Loucy (cell line): ENCODE data around the gene MOCS1.

Experiments used
- H2AFZ ChIP-seq: fragments of 200-600 bp; sonication (generic); 2 replicates; pipeline ENCODE4 v1.6.0; 2016; ENCODE audit warnings: antibody characterized with exemption, mild to moderate bottlenecking, low read length, moderate library complexity
- H3F3A ChIP-seq: fragments of 200-600 bp; 2 replicates; pipeline ENCODE4 v1.6.0; 2016; ENCODE audit warnings: antibody characterized with exemption, low read depth, mild to moderate bottlenecking
- H3K27me3 ChIP-seq: fragments of 200-600 bp; sonication (generic); 2 replicates; pipeline ENCODE4 v1.6.1; 2014; ENCODE audit warnings: low read length, mild to moderate bottlenecking; ENCODE audit not compliant: insufficient read depth, poor library complexity, severe bottlenecking
- H3K36me3 ChIP-seq: fragments of 200-600 bp; sonication (generic); 2 replicates; pipeline ENCODE4 v1.6.1; 2016; ENCODE audit warnings: low read length; ENCODE audit not compliant: insufficient read depth
- H3K4me1 ChIP-seq: fragments of 200-600 bp; sonication (generic); 2 replicates; pipeline ENCODE4 v1.5.1; 2014; ENCODE audit warnings: low read length, mild to moderate bottlenecking; ENCODE audit not compliant: insufficient read depth, poor library complexity, severe bottlenecking
- H3K4me2 ChIP-seq: fragments of 200-600 bp; sonication (generic); 2 replicates; pipeline ENCODE4 v1.6.0; 2014; ENCODE audit warnings: antibody characterized with exemption, low read length, low read depth, mild to moderate bottlenecking; ENCODE audit not compliant: poor library complexity, severe bottlenecking
- H3K4me3 ChIP-seq: fragments of 200-600 bp; sonication (generic); 2 replicates; pipeline ENCODE4 v1.5.1; 2014; ENCODE audit warnings: low read length, mild to moderate bottlenecking, mixed read lengths; ENCODE audit not compliant: poor library complexity, severe bottlenecking
- H3K79me2 ChIP-seq: fragments of 200-600 bp; sonication (generic); 2 replicates; pipeline ENCODE4 v1.6.1; 2014; ENCODE audit warnings: low read length; ENCODE audit not compliant: insufficient read depth
- H3K9ac ChIP-seq: fragments of 200-600 bp; sonication (generic); 2 replicates; pipeline ENCODE4 v1.6.0; 2014; ENCODE audit warnings: mild to moderate bottlenecking, low read depth, low read length, moderate library complexity; ENCODE audit not compliant: poor library complexity, severe bottlenecking
- H3K9me2 ChIP-seq: fragments of 200-600 bp; sonication (generic); replicated peaks from 2 replicates; pipeline ENCODE4 v1.6.1; 2016; ENCODE audit warnings: low read depth, low read length, mixed read lengths
- H3K9me3 ChIP-seq: fragments of 200-600 bp; sonication (generic); 2 replicates; pipeline ENCODE4 v1.6.1; 2014; ENCODE audit warnings: mild to moderate bottlenecking, antibody characterized with exemption, low read length, low read depth; ENCODE audit not compliant: insufficient read depth
- H4K20me1 ChIP-seq: fragments of 200-600 bp; sonication (generic); 2 replicates; pipeline ENCODE4 v1.6.0; 2014; ENCODE audit warnings: antibody characterized with exemption, low read length, mild to moderate bottlenecking; ENCODE audit not compliant: insufficient read depth, poor library complexity, severe bottlenecking
- CTCF ChIP-seq: fragments of 200-600 bp; sonication (generic); conservative IDR thresholded peaks from 2 replicates; pipeline ENCODE4 v1.5.1; 2014; ENCODE audit warnings: mild to moderate bottlenecking, antibody characterized with exemption, low read length
- EZH2phosphoT487 ChIP-seq: fragments of 200-600 bp; IDR thresholded peaks from 2 replicates; pipeline ENCODE4 v1.6.1; 2018; ENCODE audit warnings: antibody characterized with exemption, mild to moderate bottlenecking, moderate library complexity, borderline replicate concordance

MOCS1 gene

GRCh38 chr6:39956936-39957335 lies 22.7 kb upstream of the MOCS1 start:
- Histone ChIP-seq H3K79me2 (no peaks in the 10 kb centered on the region), H4K20me1 (no peaks in the 10 kb centered on the region), H3K36me3 (no peaks in the 10 kb centered on the region), H3K27me3 (no peaks in the 10 kb centered on the region), H3K9ac (no peak overlapping the region), H3K9me2 (no peaks in the 10 kb centered on the region), H3K4me2 (no peak overlapping the region), H2AFZ (no peak overlapping the region), H3K4me3 (no peak overlapping the region), H3K9me3 (no peaks in the 10 kb centered on the region), H3F3A (no peaks in the 10 kb centered on the region), H3K4me1 (no peaks in the 10 kb centered on the region)
- TF ChIP-seq CTCF (no peak), EZH2phosphoT487 (no peak)

GRCh38 chr6:39953076-39953618 lies 18.9 kb upstream of the MOCS1 start:
- H3K79me2 ChIP-seq, result no peaks in the 10 kb centered on the region
- H3K4me2 ChIP-seq, result no peak overlapping the region
- H4K20me1 ChIP-seq, result no peaks in the 10 kb centered on the region
- H3K9me2 ChIP-seq, result no peaks in the 10 kb centered on the region
- H3K4me1 ChIP-seq, result no peaks in the 10 kb centered on the region
- H3K4me3 ChIP-seq, result no peak overlapping the region
- no peak for TF ChIP-seq EZH2phosphoT487
- no peaks in the 10 kb centered on the region for H3K27me3 ChIP-seq
- no peak overlapping the region for H3K9ac ChIP-seq
- H3K9me3 ChIP-seq, result no peaks in the 10 kb centered on the region
- no peaks in the 10 kb centered on the region for H3K36me3 ChIP-seq
- no peaks in the 10 kb centered on the region for H3F3A ChIP-seq
- no peak overlapping the region for H2AFZ ChIP-seq

- H3F3A ChIP-seq, result no peaks in the 10 kb centered on the region
- no peaks in the 10 kb centered on the region for H3K79me2 ChIP-seq
- H3K9me2 ChIP-seq, result no peaks in the 10 kb centered on the region
- no peaks in the 10 kb centered on the region for H3K36me3 ChIP-seq
- no peak for TF ChIP-seq EZH2phosphoT487
- TF ChIP-seq CTCF, result no peak
- no peak overlapping the region for H3K4me3 ChIP-seq
- H3K9ac ChIP-seq, result no peak overlapping the region
- no peaks in the 10 kb centered on the region for H4K20me1 ChIP-seq
- no peaks in the 10 kb centered on the region for H3K27me3 ChIP-seq
- no peaks in the 10 kb centered on the region for H3K9me3 ChIP-seq
- no peaks in the 10 kb centered on the region for H3K4me1 ChIP-seq
- H3K4me2 ChIP-seq, result no peak overlapping the region
- H2AFZ ChIP-seq, result no peak overlapping the region
Observed at GRCh38 chr6:39952167-39952566, 17.9 kb upstream of the MOCS1 start.

GRCh38 chr6:39951716-39952115 lies 17.5 kb upstream of the MOCS1 start:
- no peaks in the 10 kb centered on the region for H3K9me3 ChIP-seq
- H3K27me3 ChIP-seq, result no peaks in the 10 kb centered on the region
- no peaks in the 10 kb centered on the region for H3K79me2 ChIP-seq
- no peak overlapping the region for H3K4me3 ChIP-seq
- no peaks in the 10 kb centered on the region for H3K9me2 ChIP-seq
- H3K9ac ChIP-seq, result no peak overlapping the region
- no peak overlapping the region for H2AFZ ChIP-seq
- H3K4me1 ChIP-seq, result no peaks in the 10 kb centered on the region
- H3F3A ChIP-seq, result no peaks in the 10 kb centered on the region
- TF ChIP-seq CTCF, result no peak
- TF ChIP-seq EZH2phosphoT487, result no peak
- H3K36me3 ChIP-seq, result no peaks in the 10 kb centered on the region
- H4K20me1 ChIP-seq, result no peaks in the 10 kb centered on the region
- no peak overlapping the region for H3K4me2 ChIP-seq
